Measurements from ENCODE around the gene WFDC6.

GRCh38 chr20:45538209-45538799 is 978 bp downstream of the WFDC6 start:
- TF ChIP-seq CTCF (conservative IDR thresholded peaks at IDR 0.05 in 1 of 2, IDR thresholded peaks at IDR 0.05 in 1 of 2; ENCODE audit: low read depth in 1 of 2, low read length in 2 of 2) (no peak), EZH2 (IDR thresholded peaks at IDR 0.05; ENCODE audit: low read length, missing control alignments) (no peak)
